Heart left ventricle (tissue), 13 donors: ENCODE data around the gene MAPK8IP1.

Experiments used
- CTCF ChIP-seq, 12 donors: fragments of 200-600 bp; sonication (generic) in 4 of 12; IDR thresholded peaks; one replicate each; pipeline versions ENCODE4 v1.5.0 to v1.8.0; 2018 to 2022; ENCODE audit warnings: antibody characterized with exemption in 12 of 12, mild to moderate bottlenecking in 5 of 12
- POLR2A ChIP-seq, 2 donors: fragments of 450-650 bp; IDR thresholded peaks; one replicate each; pipeline ENCODE4 v1.6.1; 2017; ENCODE audit warnings: antibody characterized with exemption in 2 of 2, mild to moderate bottlenecking in 2 of 2, moderate library complexity in 2 of 2
- donor health status: ischemic (EF 13 %, LVEDD 7.1; RV severe dilation, severe dysfunction).
- donor health status: DM: no; HTN: yes; CAD: no.
- donor health status: DM: no; HTN: no; CAD: no.
- donor health status: ischemic (EF 25% LVEDD 6.9; RV normal size, moderate dysfunction).
- donor health status: ischemic (EF 25% LVEDD 5.7; RV mildly dilated, moderate dysfunction).
- donor health status: ischemic (EF 35%, LVEDD 5.7; RV mildly dilated, moderate dysfunction).
- donor health status: nonischemic (EF 11% LVEDD 7.7; RV severe dilation, severe dysfunction).
- donor health status: DM: yes; HTN: yes; CAD: no.
- donor health status: PGD.
- donor health status: ischemic (EF 29% LVEDD 5.4; RV normal size, mild dysfunction).
- donor health status: nonischemic (EF 23%, LVEDD 6.1; RV moderate dilation, normal function).

GRCh38 chr11:45895553-45896259, 10.3 kb downstream of the MAPK8IP1 start:
- TF ChIP-seq CTCF (IDR thresholded peaks at IDR 0.05) (no peak), POLR2A (IDR thresholded peaks at IDR 0.05) (no peak)
